HG03139 (cell line): ENCODE measurements around the gene UNKL.
"Not testable (repeated sequence)": the region's sequence is repeated elsewhere in the genome, so short reads cannot be mapped to it uniquely, and the experiment has no call there.

Source experiments
- ATAC-seq: cut with Tn5 transposase; IDR thresholded peaks from one replicate; pipeline ENCODE4 v1.9.1; 2021; ENCODE audit not compliant: unreplicated experiment

UNKL gene

DNA sequence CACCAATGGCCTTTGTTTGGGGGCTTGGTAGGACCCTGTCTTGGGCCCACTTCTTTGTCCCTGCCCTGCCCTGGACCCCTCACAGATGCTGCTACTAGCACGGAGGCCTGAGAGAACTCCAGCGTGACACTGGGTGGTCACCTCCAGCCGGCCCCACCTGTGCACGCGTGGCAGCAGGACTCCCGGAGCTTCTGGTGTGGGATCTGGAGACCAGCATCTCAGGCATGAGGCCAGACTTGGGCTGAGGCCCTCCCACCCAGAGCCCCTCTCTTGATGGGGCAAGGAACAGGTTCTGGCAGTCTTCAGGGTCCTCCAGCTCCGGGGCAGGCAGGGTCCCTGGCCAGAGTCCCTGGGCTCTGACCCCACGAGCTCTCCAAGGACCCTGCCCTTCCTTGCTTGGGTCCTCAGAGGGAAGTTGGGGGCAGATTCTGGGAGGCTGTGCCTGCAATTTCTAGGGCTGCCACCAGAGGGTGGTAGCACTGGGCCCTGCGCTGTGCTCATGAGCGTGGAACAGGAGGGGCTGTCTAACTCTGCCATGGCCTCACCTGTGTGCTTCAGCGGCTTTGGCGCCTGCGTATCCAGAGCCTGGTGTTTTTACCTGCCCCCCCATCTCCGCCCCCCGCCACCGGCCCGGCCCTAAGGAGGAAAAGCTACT lies 84.1 kb downstream of the UNKL start:
- ATAC-seq = no peak

DNA sequence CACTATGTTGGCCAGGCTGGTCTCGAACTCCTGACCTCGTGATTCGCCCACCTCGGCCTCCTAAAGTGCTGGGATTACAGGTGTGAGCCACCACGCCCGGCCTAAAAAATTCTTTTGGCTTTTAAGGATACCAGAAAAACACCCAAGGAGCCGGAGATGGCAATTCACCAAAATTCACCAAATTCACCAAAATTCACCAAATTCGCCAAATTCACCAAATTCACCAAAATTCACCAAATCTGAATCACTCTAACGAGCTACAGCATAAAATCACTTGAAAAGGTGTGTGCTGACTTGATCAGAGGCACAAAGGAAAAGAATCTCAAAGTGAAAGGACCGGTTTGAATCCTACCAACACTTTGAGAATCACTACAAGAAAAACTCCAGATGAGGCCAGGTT lies 85.5 kb downstream of the UNKL start:
- ATAC-seq = not testable (repeated sequence)

DNA sequence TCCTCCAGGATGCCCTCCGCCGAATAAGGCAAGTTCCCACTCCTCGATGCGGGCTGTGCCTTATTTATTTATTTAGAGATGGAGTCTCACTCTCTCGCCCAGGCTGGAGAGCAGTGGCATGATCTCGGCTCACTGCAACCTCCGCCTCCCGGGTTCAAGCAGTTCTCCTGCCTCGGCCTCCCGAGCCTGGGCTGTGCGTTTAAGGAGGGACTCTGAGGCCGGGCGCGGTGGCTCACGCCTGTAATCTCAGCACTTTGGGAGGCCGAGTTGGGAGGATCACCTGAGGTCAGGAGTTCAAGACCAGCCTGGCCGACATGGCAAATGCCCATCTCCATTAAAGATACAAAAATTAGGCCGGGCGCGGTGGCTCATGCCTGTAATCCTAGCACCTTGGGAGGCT lies 86.4 kb downstream of the UNKL start:
- not testable (repeated sequence) for ATAC-seq

DNA sequence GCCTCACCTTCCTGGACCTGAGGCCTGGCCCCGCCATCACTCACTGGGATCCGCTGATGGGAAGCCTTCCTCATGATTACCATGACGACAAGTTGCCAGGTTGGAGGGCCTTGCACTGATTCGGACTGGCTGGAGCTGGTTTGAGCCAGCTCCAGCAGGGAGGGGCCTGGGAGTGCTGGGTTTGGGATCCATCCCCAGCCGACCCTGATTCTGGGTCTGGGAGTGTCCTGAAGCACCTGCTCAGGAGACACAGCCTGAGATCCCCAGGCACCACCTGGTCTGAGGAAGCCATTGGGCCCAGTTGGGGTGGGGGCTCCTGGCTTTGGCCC lies 86.9 kb downstream of the UNKL start:
- no peak for ATAC-seq

DNA sequence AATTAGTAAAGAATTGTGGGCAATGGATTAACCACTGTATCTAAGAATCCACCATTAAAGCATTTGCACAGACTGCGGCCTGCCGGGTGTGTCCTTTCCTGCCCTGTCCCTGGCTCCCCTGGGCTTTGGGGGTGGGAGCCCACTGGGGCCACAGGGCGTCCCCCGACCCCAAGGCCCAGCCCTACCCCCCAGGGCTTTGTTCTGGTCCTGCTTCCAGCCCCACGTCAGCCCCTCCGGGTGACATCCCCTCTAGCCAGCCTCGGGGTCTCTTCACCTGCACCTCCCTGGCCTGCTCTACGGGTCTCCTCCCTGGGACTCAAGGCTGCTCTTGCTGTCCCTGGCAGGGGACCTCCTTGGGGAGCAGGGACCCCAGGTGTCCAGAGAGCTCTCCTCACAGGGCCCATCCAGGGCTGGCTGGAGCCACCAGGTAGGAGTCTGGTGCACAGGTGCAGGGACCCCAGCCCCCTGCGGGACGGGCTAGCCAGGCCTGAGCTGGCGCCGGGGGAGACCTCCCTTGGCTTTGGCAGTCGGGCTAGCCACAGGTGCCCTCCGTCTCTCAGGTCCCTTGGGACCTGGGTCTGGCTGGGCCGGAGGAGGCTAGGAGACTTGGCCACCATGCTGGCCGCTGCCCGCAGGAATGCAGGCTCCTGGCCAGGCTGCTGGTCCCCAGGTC lies 87.4 kb downstream of the UNKL start:
- no peak for ATAC-seq

DNA sequence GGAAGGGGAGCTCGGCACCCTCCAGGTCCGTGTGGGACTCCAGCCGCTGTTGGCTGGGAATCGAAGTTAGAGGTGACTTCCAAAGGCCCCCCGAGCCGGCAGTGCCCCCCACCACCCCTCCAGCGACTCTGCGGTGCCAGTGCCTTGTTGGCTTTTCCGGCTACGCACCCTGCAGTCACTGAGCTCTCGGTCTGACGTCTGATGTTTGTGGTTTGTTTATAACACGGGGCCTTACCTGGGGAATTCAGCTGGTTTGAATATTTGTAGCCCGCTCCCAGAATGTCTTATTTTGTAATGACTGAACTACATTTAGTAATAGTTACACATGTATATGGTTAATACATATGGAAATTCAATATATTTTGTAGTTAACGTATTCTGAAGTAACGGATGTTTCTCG lies 88.1 kb downstream of the UNKL start:
- no peak for ATAC-seq

DNA sequence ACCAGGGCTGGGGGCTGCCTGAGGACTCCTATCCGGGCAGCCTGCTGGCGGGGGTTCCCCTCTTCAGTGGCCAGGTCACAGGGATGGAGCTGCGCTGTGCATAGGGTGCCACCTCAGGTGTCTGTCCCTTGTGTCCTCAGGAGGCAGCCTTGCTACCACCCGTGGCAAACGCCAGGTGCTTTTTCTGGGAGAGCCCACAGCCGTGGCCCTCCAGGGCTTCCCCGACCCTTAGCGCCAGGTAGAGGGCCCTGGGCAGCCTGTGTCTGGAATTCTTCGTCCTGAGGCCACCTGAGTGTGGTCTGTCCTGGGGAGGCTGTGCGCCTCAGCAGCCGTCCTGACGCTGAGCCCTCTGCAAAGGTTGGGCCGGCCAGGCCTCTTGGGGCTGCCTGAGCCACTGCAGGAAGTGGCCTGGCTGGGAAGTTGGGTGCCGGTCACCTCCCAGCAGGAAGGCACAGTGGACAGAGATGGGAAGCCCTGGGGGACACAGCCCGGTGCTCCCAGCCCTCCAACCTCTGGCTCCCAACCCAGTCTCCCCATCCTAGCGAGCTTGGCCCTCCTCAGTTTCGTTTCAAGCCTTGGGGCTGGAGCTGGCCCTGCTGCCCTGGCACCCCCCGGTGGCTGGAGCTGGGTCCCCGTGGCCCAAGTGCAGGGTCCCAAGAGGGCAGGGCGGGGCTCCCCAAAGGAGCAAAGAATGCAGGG lies 88.7 kb downstream of the UNKL start:
- no peak for ATAC-seq

DNA sequence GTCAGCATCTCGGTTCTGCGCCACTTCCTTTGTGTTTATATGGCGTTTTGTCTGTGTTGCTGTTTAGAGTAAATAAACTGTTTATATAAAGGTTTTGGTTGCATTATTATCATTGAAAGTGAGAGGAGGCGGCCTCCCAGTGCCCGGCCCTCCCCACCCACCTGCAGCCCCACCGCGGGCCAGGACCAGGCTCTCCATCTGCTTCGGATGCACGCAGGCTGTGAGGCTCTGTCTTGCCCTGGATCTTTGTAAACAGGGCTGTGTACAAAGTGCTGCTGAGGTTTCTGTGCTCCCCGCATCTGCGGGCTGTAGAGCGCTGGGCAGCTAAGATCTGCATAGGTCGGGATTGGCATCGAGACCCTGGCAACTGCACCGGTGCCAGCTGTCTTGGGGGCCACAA lies 89.2 kb downstream of the UNKL start:
- ATAC-seq = no peak

DNA sequence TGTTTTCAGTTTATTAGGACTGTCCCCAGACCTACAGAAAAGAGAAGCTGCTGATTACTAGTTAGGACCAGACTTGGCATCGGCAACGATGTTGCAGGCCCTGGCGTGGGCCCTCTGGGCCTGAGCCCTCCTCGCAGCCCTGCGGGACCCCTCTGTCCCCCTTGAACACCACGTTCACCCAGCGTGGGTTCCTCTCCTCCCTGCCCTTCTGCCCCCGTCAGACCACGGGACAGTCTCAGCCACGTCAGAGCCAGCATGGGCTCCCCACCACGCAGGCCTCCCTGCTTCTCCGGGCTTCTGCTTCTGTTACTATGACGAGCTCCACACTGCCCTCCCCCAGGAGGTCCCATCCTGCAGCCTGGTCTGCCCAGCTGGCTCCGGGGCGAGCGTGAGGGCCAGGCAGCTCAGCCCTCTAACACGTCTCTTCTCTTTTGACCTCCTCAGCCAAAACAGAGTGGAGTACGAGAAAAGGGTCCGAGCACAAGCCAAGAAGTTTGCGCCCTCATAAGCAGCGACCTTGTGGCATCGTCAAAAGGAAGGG lies 90.1 kb downstream of the UNKL start:
- no peak for ATAC-seq

DNA sequence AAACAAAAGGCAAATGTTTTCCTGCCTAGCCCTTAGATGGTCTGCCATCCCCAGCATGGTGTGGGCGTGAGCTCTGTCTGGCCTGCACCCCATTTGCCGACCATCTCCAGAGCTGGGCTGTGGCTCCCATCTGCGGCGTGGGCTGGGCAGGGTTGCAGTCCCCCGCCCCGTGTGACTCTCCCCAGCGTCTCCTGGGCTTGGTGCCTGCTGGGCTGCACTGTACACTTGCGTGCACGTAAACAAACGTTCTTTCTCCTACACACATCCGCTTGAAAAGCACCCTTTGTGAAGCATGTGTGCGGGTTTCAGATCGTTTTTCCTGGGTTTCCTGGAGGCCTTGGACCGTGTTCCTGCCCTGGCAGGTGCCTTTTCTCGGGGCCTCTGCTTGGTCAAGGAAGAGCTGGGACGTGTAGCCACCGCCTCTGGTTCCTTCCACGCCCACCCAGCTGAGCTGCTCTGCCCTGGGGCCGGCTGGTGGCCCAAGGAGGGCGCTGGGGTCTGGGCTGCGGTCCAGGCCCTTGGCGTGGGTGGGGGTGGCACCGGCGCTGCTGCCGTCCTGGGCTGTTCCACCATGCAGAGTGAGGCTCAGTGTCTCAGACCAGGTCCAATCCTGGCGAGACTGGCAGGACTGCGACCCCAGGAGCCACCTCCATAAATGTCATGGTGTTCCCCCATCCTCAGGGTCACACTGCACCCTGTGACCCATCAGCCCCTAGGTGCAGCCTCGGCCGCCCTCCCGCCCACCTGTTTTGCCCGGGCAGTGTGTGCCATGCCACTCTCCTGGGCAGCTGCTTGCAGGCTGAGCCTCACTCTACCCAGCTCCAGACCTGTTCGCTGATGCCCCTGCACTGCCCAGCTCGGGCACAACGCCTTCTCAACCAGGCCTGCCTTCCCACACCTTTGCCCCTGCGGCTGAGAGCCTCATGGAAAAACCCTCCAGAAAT lies 90.9 kb downstream of the UNKL start:
- ATAC-seq = no peak

DNA sequence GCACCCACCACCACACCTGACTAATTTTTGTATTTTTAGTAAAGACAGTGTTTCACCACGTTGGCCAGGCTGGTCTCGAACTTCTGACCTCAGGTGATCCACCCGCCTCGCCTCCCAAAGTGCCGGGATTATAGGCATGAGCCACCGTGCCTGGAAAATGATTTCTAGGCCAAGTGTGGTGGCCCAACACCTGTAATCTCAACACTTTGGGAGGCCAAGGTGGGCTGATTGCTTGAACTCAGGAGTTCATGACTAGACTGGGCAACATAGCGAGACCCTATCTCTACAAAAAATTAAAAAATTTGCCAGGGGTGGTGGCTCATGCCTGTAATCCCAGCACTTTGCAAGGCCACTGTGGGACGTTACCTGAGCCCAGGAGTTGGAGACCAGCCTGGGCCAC lies 92.1 kb downstream of the UNKL start:
- no peak for ATAC-seq

DNA sequence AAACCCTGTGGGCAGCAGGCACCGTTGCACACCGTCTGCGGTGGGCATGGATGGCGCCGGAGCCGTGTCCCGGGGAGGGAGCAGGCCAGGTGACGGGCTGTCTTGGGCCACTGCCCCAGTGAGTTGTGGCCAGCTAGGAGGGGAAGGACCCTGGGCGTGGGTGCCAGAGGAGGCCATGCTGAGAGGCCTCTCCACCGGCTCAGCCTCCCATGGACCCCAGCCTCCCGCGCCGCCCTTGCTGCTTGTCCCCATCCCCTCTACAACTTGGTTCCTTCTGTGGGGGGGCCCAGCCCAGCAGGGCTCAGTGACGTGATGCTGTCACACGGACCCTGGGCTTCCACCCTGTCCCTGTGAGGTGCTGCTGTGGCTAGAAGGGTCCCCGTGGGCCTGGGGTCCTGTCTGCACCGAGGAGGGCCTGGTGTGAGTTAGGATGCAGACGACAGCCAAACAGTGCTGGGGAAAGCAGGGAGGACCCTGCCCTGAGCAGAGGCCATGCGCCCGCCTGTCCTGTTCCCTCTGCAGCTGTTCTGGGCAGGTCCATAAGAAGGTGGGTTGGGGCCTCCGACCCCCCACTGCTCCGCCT lies 93.8 kb downstream of the UNKL start:
- ATAC-seq = no peak

DNA sequence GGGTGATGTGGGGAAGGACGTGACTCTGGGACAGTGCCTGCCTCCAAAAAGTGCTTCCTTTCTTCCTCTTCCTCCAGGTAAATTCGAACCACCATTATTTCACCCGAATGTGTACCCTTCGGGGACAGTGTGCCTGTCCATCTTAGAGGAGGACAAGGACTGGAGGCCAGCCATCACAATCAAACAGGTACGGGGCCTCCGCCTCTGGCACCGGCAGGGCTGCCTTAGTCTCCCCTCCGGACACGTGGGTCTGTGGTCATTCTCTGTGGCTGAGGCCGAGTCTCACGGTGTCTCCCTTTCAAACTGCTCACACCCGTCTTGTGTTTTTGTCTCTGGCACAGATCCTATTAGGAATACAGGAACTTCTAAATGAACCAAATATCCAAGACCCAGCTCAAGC lies 94.4 kb downstream of the UNKL start:
- no peak for ATAC-seq

DNA sequence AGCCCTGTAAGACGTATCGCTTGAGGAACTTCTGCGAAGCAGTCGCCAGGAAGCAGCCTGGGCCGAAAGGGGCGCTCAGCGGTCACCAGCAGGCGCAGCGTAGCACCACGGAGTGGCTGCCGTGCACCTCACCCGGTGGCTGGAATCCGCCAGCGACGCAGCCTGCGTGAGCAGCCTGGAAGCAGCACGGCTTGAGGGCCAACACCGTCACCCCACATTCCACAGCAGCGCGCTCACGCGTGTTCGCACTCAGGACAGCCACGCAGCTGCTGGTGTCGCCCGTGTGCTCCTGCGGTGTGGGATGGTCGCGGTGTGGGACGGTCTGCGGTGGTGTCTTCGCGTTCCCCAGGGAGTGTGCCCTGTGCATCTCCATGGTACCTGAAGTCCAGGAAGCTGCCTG lies 95.5 kb downstream of the UNKL start:
- ATAC-seq = no peak

DNA sequence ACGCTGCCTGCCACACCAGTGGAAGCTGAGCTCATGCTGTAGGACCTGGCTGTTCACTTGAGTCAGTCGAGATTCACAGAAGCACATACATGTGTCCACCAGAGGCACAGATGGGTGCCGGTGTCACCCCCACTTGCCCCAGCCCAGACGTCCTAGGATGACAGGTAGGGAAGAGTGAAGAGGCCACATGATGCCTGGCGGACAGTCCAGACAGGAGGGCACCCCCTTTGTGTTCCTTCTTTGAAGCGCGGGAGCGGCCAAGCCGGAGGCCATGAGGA lies 96.3 kb downstream of the UNKL start:
- ATAC-seq = no peak

DNA sequence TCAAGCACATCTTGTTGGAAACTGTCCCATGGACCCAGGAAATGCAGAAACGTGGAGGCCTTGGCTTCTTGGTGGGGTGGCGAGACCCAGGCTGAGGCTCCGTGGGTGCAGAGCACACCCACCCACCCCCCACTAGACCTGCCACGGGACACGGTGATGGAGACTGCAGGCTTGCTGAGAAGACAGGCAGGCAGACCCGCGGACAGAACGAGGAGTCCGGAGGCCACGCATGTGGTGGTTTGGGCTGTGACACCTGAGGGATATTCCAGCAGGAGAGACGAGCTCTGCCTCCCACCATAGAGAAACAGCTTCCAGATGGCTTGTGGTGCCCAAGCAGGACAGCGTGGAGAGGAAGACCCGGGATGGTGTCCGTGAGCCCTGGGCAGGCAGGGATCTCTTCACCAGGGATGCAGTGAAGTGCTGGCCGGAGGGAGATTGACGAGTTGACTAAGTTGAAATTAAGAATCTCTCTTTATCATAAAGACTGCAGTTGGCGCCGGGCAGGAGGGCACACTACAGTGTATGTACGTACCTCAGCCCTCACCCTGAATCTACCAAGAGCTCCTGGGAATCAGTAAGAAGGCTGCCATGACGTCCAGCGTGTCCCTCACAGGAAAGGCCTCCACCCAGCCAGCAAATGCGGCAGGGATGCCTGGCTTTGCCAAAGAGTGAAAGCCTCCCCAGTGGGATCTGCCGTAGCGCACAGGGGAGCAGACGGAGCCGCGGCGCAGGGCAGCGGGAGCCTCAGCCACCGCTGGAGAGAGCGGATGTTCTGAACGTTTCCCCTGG lies 96.8 kb downstream of the UNKL start:
- ATAC-seq = no peak

DNA sequence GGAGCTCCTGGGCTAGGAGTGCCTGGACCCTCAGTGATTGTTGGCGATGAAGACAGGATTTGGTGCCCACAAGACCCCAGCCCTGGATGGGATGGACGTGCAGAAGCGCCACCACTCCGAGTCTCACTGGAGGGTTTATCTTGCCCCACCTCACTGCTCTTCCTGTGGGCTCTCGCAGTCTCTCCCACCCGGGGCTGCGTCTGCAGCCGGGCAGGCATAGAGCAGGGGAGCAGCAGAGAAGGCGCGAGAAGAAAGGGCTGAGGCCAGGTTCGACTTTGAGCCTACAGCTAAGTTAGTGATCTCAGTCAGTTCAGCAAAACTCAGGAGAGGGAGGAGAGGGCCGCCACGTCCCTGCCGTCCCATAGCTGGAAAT lies 98.5 kb downstream of the UNKL start:
- ATAC-seq = no peak

DNA sequence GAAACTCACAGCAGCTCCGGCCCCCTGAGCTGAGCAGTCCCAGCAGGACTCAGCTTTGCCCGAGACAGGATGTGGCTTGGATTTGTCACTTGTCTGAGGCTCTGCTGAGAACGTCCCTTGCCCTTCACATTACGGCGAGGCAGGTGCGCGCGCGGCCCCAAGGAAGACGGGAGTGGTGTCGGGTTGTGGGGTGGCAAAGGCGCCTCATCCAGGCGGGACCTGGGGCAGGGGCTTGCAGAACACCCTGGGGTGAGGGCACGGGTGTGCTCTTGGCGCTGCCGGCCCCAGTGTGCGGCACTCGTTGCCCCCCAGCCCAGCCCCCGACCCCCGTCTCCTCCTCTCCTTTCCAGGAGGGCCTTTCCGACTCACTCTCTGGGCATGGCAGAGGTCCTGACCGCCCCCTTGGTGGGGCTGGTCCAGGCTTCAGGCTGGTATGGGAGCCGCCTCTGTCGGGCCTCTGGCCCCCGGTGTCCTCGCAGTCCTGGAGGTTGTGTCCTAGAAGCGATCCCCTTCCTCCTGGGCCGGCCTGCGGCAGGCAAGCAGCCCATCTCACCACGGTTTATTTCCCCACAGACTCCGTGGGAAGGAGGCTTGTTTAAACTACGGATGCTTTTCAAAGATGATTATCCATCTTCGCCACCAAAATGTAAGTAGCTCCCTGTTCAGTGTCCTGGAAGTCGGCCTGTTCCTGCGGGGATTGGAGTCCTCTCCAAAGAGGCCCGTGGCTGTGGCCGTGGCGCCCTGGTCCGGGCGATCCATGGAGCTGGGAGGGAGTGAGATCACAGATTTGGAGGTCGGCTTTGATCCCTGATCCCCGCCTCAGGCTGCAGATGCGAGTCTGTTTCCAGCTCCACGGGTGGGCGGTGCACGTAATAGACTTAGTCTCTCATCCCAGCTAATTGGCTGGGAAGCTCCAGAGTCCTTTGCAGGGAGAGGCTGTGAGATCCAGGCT lies 99.1 kb downstream of the UNKL start:
- no peak for ATAC-seq

DNA sequence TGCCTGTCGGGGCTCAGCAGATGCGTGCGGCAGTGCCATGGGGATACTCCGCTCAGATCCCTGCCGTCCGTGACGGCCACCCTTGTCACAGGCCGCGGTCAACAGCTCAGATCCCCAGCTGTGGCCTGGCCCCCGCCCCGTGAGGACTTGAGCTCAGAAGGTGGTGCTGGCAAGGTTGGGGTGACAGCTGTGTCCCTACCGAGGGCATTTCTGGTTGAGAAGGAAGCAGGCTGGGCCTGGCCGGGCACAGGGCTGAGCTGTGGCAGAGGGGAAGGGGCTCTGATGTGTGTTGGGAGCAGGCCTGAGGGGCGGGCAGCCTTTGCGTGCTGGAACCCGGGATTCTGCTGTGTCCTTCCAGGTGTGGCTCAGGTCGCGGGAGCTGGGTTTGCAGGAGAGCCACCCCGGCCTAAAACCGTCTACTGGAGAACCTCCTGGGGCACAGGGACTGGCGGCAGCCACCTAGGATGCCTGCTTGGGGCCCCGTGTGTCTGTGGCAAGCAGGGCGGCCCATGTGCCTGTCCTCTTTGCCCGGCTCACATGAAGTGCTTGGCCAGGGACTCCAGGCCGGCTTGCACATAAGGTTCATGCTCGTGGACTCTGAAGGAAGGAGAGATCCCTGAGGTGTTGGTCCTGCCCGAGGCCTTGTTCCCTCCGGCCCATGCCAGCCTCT lies 100.0 kb downstream of the UNKL start:
- ATAC-seq = no peak
